ENCODE measurements around the gene POLD4. TPM values are rescaled to one million over a fixed set of nuclear protein-coding genes. Genes with fewer than 3 reads are reported as not detected.
A peak's percentile ranks its signal among the peaks of the same experiment; 100 is the strongest.

The POLD4 gene
- total and polyA plus RNA-seq, 2 of the 13 experiments (the other 11 are each of a cell fraction or from before 2014, with no cell fraction given): 10.5 to 27.4 TPM

GRCh38 chr11:67373648-67374570 is 20.6 kb upstream of the POLD4 start (continued):
- TF ChIP-seq CCDC6 (CRISPR knock-in tag; IDR thresholded peaks at IDR 0.05) (no peak), EED (CRISPR knock-in tag; IDR thresholded peaks at IDR 0.05) (no peak), ZFP1 (CRISPR knock-in tag; IDR thresholded peaks at IDR 0.05) (no peak), MBNL3 (CRISPR knock-in tag; conservative IDR thresholded peaks at IDR 0.05) (no peak), IRX3 (CRISPR knock-in tag; IDR thresholded peaks at IDR 0.05; ENCODE audit: borderline replicate concordance, low read depth) (no peak), MAFK (conservative IDR thresholded peaks at IDR 0.05 in 1 of 2, IDR thresholded peaks at IDR 0.05 in 1 of 2; ENCODE audit: low read length in 2 of 2) (peak; percentile 34 to 52; a peak in 3 of 4 replicates), ZNF747 (CRISPR knock-in tag; IDR thresholded peaks at IDR 0.05; ENCODE audit: borderline replicate concordance) (no peak), ZNF558 (CRISPR knock-in tag; IDR thresholded peaks at IDR 0.05; ENCODE audit: borderline replicate concordance) (no peak), SETDB1 (CRISPR knock-in tag; IDR thresholded peaks at IDR 0.05; ENCODE audit: borderline replicate concordance) (no peak), MED13 (CRISPR knock-in tag; IDR thresholded peaks at IDR 0.05) (no peak), DNMT1 (CRISPR knock-in tag; IDR thresholded peaks at IDR 0.05) (no peak), SP140L (CRISPR knock-in tag; IDR thresholded peaks at IDR 0.05; ENCODE audit: borderline replicate concordance) (no peak), ZBTB3 (CRISPR knock-in tag; IDR thresholded peaks at IDR 0.05; ENCODE audit: borderline replicate concordance, low read depth) (no peak), ZBTB20 (CRISPR knock-in tag; IDR thresholded peaks at IDR 0.05; ENCODE audit: borderline replicate concordance, low read depth) (no peak), NBN (conservative IDR thresholded peaks at IDR 0.05) (no peak), ETV6 (CRISPR knock-in tag; conservative IDR thresholded peaks at IDR 0.05) (no peak), PCBP2 (optimal IDR thresholded peaks at IDR 0.05; ENCODE audit: low read depth, low read length, poor library complexity, severe bottlenecking) (no peak), SIX1 (CRISPR knock-in tag; IDR thresholded peaks at IDR 0.05; ENCODE audit: borderline replicate concordance) (no peak)
- TF ChIP-seq, protein P1, sequence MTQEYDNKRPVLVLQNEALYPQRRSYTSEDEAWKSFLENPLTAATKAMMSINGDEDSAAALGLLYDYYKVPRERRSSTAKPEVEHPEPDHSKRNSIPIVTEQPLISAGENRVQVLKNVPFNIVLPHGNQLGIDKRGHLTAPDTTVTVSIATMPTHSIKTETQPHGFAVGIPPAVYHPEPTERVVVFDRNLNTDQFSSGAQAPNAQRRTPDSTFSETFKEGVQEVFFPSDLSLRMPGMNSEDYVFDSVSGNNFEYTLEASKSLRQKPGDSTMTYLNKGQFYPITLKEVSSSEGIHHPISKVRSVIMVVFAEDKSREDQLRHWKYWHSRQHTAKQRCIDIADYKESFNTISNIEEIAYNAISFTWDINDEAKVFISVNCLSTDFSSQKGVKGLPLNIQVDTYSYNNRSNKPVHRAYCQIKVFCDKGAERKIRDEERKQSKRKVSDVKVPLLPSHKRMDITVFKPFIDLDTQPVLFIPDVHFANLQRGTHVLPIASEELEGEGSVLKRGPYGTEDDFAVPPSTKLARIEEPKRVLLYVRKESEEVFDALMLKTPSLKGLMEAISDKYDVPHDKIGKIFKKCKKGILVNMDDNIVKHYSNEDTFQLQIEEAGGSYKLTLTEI (CRISPR knock-in tag; conservative IDR thresholded peaks at IDR 0.05): no peak
- TF ChIP-seq, protein P2, sequence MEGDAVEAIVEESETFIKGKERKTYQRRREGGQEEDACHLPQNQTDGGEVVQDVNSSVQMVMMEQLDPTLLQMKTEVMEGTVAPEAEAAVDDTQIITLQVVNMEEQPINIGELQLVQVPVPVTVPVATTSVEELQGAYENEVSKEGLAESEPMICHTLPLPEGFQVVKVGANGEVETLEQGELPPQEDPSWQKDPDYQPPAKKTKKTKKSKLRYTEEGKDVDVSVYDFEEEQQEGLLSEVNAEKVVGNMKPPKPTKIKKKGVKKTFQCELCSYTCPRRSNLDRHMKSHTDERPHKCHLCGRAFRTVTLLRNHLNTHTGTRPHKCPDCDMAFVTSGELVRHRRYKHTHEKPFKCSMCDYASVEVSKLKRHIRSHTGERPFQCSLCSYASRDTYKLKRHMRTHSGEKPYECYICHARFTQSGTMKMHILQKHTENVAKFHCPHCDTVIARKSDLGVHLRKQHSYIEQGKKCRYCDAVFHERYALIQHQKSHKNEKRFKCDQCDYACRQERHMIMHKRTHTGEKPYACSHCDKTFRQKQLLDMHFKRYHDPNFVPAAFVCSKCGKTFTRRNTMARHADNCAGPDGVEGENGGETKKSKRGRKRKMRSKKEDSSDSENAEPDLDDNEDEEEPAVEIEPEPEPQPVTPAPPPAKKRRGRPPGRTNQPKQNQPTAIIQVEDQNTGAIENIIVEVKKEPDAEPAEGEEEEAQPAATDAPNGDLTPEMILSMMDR (CRISPR knock-in tag; IDR thresholded peaks at IDR 0.05): peak; percentile 72
- TF ChIP-seq, protein P3, sequence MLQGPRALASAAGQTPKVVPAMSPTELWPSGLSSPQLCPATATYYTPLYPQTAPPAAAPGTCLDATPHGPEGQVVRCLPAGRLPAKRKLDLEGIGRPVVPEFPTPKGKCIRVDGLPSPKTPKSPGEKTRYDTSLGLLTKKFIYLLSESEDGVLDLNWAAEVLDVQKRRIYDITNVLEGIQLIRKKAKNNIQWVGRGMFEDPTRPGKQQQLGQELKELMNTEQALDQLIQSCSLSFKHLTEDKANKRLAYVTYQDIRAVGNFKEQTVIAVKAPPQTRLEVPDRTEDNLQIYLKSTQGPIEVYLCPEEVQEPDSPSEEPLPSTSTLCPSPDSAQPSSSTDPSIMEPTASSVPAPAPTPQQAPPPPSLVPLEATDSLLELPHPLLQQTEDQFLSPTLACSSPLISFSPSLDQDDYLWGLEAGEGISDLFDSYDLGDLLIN (CRISPR knock-in tag; IDR thresholded peaks at IDR 0.05; ENCODE audit: borderline replicate concordance): no peak
- TF ChIP-seq, protein P4, sequence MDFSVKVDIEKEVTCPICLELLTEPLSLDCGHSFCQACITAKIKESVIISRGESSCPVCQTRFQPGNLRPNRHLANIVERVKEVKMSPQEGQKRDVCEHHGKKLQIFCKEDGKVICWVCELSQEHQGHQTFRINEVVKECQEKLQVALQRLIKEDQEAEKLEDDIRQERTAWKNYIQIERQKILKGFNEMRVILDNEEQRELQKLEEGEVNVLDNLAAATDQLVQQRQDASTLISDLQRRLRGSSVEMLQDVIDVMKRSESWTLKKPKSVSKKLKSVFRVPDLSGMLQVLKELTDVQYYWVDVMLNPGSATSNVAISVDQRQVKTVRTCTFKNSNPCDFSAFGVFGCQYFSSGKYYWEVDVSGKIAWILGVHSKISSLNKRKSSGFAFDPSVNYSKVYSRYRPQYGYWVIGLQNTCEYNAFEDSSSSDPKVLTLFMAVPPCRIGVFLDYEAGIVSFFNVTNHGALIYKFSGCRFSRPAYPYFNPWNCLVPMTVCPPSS (IDR thresholded peaks at IDR 0.05): no peak
